VCaP (cell line): Measurements from ENCODE around the gene ATP5F1B.

Source experiments
- H3K27ac ChIP-seq: fragments of 450-650 bp; 2 replicates; pipeline ENCODE4 v1.5.1; 2017
- TF ChIP-seq, protein P1 (sequence below): fragments of 450-650 bp; conservative IDR thresholded peaks from 2 replicates; pipeline ENCODE4 v1.5.1; 2017; ENCODE audit warnings: mild to moderate bottlenecking, moderate library complexity

The ATP5F1B gene

DNA sequence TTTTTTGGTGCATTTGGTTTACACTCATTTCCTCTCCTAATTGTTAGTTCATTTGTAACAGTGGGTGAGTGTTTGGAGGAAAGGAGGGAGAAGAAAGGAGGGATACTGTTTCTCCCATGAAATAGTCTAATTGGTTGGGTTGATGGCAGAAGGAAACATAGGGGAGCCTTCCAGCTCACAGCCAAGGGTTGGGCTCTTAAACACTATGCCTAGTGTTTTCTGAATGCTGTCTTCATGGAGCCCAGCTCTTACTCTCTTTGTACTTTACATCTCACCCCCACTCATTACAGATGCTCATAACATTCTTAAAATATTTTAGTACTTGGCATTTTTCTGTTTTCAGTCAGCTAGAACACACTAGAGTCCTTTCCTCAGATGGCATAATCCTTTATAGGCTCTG, 53.8 kb downstream of the ATP5F1B start:
- H3K27ac ChIP-seq, result no peak overlapping the region
- TF ChIP-seq, protein P1, sequence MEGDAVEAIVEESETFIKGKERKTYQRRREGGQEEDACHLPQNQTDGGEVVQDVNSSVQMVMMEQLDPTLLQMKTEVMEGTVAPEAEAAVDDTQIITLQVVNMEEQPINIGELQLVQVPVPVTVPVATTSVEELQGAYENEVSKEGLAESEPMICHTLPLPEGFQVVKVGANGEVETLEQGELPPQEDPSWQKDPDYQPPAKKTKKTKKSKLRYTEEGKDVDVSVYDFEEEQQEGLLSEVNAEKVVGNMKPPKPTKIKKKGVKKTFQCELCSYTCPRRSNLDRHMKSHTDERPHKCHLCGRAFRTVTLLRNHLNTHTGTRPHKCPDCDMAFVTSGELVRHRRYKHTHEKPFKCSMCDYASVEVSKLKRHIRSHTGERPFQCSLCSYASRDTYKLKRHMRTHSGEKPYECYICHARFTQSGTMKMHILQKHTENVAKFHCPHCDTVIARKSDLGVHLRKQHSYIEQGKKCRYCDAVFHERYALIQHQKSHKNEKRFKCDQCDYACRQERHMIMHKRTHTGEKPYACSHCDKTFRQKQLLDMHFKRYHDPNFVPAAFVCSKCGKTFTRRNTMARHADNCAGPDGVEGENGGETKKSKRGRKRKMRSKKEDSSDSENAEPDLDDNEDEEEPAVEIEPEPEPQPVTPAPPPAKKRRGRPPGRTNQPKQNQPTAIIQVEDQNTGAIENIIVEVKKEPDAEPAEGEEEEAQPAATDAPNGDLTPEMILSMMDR, result no peak

DNA sequence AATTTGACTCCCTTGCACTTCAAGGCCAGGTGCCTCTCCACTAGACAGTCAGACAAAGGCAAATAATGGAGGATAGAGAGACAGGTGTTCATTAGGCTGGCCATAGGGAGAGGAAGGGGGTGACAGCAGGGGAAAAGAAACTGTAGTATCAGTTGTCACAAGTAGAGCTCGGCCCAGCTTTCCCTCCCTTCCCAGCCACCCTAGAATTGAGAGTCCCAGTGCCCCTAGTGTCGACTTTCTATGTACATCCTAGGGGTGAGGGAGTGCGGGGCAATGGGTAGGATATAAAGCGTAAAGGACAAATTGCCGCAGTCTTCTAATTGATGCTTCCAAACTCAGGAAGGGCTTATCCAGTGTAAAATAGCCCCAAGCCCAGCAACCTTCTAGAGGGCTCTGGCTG, 54.7 kb downstream of the ATP5F1B start:
- TF ChIP-seq, protein P1, result no peak
- H3K27ac ChIP-seq, result no peak overlapping the region

DNA sequence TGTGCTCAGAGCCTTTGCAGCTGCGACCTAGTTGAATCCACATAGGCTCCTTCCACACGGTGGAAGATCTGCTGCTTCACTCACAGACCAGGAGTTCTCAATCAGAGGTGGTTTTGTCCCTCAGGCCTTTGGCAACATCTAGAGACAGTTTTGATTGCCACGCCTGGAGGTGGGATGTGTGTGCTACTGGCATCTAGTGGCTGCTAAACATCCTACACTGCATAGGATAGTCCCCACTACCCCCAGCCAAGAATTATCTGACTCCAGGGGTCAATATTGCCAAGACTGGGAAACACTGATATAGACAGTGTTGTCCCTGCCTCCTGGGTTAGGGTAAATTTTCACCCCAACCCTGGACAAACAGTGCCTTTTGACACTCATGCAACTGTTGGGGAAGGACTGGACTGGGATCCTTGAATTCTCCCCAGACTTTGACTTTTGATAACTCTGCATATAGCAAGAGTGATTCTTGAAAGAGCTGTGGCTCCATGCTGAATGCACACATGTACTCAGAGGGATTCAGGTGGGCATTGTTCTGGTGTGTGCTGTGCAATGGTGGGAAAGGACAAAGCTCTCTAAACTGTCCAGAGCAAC, 55.5 kb downstream of the ATP5F1B start:
- no peak overlapping the region for H3K27ac ChIP-seq

DNA sequence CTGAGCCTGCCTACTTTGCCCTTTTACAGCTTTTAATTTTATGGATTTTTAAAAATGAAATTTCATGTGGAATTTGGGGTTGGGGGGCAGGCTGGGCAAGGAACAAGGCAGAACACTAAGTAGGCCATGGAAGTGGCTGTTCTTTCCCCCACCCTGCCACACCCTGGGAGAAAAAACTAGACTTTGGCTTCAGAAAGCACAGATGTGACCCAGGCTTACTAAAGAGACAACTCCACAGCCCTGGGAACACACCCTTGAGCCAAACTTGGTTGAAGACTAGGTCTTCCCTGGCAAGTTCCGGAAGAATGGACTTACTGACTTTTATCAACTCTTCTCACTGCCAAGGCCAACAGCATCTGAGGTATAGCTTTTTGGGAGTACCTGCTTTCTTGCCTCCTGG, 56.0 kb downstream of the ATP5F1B start:
- TF ChIP-seq, protein P1, result no peak
- H3K27ac ChIP-seq, result no peak overlapping the region

More for the DNA sequence above, 55.5 kb downstream of the ATP5F1B start:
- TF ChIP-seq, protein P1, result peak; percentile 73
